ENCODE measurements around the gene ADGRG3.

ADGRG3 gene

DNA sequence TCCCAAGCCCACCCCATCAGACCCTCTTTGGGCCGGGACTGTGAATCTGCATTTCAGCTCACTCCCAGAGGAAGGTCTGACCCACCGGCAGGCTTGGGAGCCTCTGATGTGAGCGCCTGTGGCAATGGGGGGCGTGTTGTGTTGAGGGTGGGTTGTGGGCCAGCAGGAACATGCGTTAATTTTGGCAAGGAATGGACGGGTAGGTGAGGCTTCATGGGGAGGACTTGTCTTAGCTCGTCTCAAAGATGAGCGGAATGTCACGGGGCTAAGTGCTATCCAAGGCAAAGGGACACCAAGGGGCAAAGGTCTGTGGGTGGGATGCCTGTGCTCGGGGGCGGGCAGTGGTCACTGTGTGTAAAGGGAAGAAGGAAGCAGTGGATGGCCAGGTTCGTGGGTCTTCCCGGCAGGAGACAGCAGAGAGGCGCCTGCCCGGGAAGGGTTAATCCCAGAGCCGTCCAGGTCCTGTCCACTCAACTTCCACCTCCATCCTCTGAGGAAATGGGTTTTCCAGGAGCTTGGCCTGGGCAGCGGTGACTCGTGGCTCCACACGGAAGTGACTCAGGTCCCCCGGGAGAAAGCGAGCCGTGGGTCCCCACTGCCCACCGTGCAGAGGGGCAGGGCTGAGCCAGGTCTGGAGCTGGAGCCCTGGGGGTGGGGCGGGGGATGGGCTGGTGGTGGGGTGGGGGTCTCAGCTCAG is 22.3 kb upstream of the ADGRG3 start:
- FAIRE-seq, result no peak
- peak; percentile 70 for DNase-seq (ENCODE audit: low spot score)

GRCh38 chr16:57646388-57647039 is 21.6 kb upstream of the ADGRG3 start:
- no peak for DNase-seq (ENCODE audit: low spot score)
- no peak for FAIRE-seq

DNA sequence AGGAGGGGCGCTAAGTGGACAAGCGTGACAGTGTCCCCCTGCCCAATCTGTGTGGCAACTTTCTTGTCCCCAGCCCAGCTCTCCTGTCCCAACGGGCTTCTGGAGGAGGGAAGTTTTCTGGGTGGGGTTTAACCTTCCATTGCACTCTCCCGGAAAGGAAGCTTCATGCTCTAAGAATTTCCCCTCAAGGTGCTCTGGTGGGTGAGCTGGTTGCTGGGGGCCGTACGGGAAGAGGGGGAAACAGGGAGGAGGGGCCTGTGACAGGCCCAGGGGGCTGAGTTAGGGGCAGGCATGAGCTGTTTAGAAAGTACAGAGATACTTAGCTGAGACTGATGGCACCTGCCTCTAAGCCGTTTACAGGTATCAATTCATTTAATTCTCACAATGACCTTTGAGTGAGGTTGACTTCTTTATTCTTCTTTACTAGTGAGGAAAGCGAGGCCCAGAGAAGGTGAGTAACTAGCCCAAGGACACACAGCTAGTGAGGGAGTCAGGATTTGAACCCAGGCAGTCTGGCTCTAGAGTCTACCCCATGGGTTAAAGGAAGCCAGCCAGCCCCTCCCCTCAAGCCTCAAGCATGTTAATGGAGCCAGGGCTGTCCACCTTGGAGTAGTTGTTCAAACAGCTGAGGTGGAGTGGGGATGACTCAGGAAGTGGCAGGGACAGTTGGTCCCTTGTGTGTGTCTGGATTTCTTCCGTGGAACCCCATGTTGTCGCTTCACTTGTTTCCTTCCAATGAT is 20.8 kb upstream of the ADGRG3 start:
- FAIRE-seq, result no peak
- DNase-seq (ENCODE audit: low spot score), result peak; percentile 19

DNA sequence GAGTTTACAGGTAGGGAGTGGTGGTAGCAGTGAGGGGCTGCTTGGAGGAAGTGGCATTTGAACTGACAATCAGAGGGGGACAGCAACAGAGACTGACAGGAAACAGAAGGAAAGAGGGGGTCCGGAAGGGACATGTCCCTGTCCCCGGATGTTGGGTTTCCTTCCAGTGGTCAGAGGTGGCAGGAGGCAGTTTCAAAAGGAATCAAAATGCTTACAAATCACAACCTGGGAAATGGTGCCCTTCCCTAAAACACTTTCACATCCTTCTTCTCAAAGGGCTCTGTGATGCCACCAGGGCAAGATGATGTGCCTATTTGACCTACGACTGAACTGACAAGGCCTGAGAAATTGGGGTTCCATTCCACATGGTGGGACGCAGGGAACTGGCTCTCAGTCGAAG is 20.0 kb upstream of the ADGRG3 start:
- no peak for DNase-seq (ENCODE audit: low spot score)
- no peak for FAIRE-seq

GRCh38 chr16:57648581-57649442 is 19.3 kb upstream of the ADGRG3 start:
- no peak for FAIRE-seq

GRCh38 chr16:57649443-57649751 is 18.7 kb upstream of the ADGRG3 start:
- DNase-seq (ENCODE audit: low spot score), result no peak
- FAIRE-seq, result no peak

More at GRCh38 chr16:57648581-57649442, 19.3 kb upstream of the ADGRG3 start:
- peak; percentile 72 for DNase-seq (ENCODE audit: low spot score)

DNA sequence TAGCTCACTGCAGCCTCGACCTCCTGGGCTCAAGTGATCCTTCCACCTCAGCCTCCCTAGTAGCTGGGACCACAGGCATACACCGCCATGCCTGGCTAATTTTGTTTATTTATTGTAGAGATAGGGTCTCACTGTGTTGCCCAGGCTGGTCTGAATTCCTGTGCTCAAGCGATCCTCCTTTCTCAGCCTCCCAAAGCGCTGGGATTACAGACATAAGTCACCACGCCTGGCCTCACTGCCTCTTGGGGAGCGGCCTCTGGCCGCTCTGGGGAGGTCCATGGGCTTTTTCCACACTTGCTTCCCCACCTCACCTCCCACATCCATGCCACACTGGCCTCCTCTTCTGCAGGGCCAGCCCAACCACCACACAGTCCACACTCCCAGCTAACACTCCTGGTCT is 18.3 kb upstream of the ADGRG3 start:
- DNase-seq (ENCODE audit: low spot score), result no peak
- FAIRE-seq, result no peak

DNA sequence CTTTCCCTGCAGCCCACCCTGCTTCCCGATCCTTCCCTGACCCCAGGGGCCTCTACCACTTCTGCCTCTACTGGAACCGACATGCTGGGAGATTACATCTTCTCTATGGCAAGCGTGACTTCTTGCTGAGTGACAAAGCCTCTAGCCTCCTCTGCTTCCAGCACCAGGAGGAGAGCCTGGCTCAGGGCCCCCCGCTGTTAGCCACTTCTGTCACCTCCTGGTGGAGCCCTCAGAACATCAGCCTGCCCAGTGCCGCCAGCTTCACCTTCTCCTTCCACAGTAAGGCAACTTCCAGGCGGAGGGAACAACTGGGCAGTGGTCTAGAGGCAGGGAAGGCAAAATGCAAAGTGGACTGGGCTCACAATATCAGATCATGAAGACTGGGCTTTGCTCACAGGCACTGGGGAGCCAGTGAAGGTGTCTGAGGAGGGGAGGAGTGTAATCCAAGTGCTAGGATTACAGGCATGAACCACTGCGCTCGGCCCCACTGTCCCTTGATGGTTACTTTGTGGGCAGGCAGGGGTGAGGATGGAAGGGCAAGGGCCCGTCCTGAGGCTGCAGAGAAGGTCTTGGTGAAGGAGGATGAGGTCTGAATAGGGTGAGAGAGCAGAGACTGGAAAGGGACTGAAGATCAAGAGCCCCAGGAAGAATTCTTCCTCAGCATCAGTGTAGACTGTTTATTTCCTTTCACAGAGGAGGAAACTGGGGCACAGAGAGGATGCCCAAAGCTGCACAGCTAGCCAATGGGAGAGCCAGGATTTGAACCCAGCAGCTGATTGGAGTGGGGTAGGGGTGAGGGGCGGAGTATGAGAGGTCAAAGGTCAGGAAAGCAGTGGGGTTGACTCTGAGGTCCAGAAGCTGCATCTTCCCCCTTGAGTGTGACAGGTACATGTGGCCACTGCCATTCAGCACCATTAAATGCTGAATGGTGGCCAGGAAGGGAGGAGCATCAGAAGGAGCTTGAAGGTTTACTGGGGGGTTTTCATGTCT is 16.5 kb upstream of the ADGRG3 start:
- no peak for DNase-seq (ENCODE audit: low spot score)
- FAIRE-seq, result no peak

DNA sequence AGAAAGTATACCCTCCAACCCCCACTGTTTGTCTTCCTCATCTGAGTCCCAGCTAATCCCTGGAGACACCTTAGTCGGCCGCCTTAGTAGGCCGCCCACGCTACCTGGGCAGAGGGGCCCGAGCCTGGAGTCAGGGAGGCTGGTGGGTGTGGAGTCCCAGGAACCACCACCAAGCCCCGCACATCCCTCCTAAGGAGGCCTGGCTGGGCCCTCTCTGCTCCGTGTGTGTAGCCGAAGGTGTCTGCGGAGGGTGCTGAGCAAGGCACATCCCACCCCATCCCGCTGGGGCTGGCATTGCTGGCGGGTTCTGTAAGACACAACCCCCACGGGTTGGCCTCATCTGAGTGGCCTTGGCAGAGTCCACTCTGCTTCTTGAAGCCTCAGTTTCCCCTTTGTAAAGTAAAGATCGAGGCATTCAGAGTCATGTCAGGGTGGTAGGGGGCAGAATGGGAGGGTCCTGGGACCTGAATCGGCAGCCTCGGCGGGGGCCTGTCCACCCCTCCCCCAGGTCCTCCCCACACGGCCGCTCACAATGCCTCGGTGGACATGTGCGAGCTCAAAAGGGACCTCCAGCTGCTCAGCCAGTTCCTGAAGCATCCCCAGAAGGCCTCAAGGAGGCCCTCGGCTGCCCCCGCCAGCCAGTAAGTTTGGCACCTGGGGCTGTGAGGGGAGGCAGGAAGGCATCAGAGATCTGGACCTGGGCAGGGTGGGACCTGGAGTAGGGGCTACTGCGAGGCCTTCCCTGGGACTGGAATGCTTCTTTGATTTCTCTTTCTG is 15.2 kb upstream of the ADGRG3 start:
- FAIRE-seq (no peak), DNase-seq (ENCODE audit: low spot score) (no peak)

- no peak for FAIRE-seq
- no peak for DNase-seq (ENCODE audit: low spot score)
These were observed 14.2 kb upstream of the ADGRG3 start for GRCh38 chr16:57653936-57654335.

- FAIRE-seq (no peak), DNase-seq (ENCODE audit: low spot score) (no peak)
These were observed 11.7 kb upstream of the ADGRG3 start for GRCh38 chr16:57656342-57656955.

DNA sequence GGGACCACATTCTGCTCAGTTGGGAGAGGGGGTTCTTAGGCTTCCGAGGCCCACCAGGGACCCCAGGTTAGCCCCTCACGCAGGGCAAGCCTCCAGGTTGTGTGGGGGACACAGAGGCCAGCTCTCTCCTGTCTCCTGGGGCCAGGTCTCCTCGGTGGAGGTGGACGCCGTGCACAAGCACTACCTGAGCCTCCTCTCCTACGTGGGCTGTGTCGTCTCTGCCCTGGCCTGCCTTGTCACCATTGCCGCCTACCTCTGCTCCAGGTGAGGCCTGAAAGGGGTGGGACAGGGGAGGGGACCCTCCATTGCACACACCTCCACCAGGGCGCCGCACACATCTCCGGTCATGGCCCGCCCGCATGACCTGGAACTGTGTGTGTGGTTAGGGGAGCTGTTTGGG is 10.9 kb upstream of the ADGRG3 start:
- no peak for DNase-seq (ENCODE audit: low spot score)
- no peak for FAIRE-seq

GRCh38 chr16:57658130-57658877 is 9.8 kb upstream of the ADGRG3 start:
- no peak for FAIRE-seq
- no peak for DNase-seq (ENCODE audit: low spot score)

- no peak for DNase-seq (ENCODE audit: low spot score)
- no peak for FAIRE-seq
These were observed 9.0 kb upstream of the ADGRG3 start for GRCh38 chr16:57658878-57659674.

- DNase-seq (ENCODE audit: low spot score) (no peak), FAIRE-seq (no peak)
These were observed 7.2 kb upstream of the ADGRG3 start for GRCh38 chr16:57660715-57661463.

GRCh38 chr16:57661510-57661909 is 6.6 kb upstream of the ADGRG3 start:
- no peak for DNase-seq (ENCODE audit: low spot score)
- FAIRE-seq, result no peak
